GM23248 (cell line): ENCODE measurements around the gene GRIK3.
"Not testable (repeated sequence)": the region's sequence is repeated elsewhere in the genome, so short reads cannot be mapped to it uniquely, and the experiment has no call there.

Experiments used
- EZH2 ChIP-seq: fragments of 200-600 bp; sonication (generic); IDR thresholded peaks from 2 replicates; pipeline ENCODE4 v1.6.1; 2018; ENCODE audit warnings: antibody characterized with exemption, mild to moderate bottlenecking; ENCODE audit not compliant: insufficient read depth, poor library complexity, severe bottlenecking
- EZH2phosphoT487 ChIP-seq: fragments of 200-600 bp; sonication (generic); IDR thresholded peaks from 2 replicates; pipeline ENCODE4 v1.6.1; 2018; ENCODE audit warnings: antibody characterized with exemption, moderate library complexity, mild to moderate bottlenecking, low read depth; ENCODE audit not compliant: insufficient read depth

GRCh38 chr1:37080296-37080986 is 46.1 kb upstream of the GRIK3 start:
- TF ChIP-seq EZH2, EZH2phosphoT487: not testable (repeated sequence)
